SK-N-MC (cell line): ENCODE measurements around the gene RYR2.

Source experiments
- EZH2 ChIP-seq: fragments of 200-600 bp; sonication (generic); IDR thresholded peaks from one replicate; pipeline ENCODE4 v1.6.1; 2017; ENCODE audit warnings: antibody characterized with exemption
- POLR2AphosphoS5 ChIP-seq: IDR thresholded peaks from 2 replicates; pipeline ENCODE4 v1.6.1; 2012; ENCODE audit warnings: mild to moderate bottlenecking, low read depth, low read length, borderline replicate concordance

GRCh38 chr1:237270353-237270752 lies 228.4 kb downstream of the RYR2 start:
- no peak for TF ChIP-seq POLR2AphosphoS5
- TF ChIP-seq EZH2: no peak
